Measurements from ENCODE around the gene FAM193A. TPM values are rescaled to one million over a fixed set of nuclear protein-coding genes. Genes with fewer than 3 reads are reported as not detected.
"Not testable (repeated sequence)": the region's sequence is repeated elsewhere in the genome, so short reads cannot be mapped to it uniquely, and the experiment has no call there.

The FAM193A gene
- polyA plus RNA-seq, 4 donors, result 10.0 to 19.2 (median 12.8) TPM

GRCh38 chr4:2756691-2757350 is 220.4 kb downstream of the FAM193A start:
- WGBS, 3 donors, result 68 to 72% (median 71%) methylated on average over 25 of the region's 25 CpGs
- Histone ChIP-seq H3K27ac (ENCODE audit: low read depth in 1 of 3, low read length in 2 of 3) (peak overlapping the region; percentile 49 to 87 (median 65)), H3K27me3 (ENCODE audit: control insufficient read depth in 3 of 3, insufficient read depth in 3 of 3, low read length in 3 of 3) (no peaks in the 10 kb centered on the region), H3K9me3 (ENCODE audit: control insufficient read depth in 2 of 2, insufficient read depth in 1 of 2, low read depth in 1 of 2, low read length in 1 of 2) (no peaks in the 10 kb centered on the region), H3K4me3 (ENCODE audit: low read depth in 1 of 3, low read length in 3 of 3) (peak overlapping the region in 2 of 3 donors; percentile 24 to 36), H3K36me3 (ENCODE audit: control insufficient read depth in 3 of 3, insufficient read depth in 2 of 3, low read depth in 1 of 3, low read length in 3 of 3) (peaks cover 0 to 11% (median 3%) of the 10 kb centered on the region in 3 donors), H3K4me1 (ENCODE audit: control insufficient read depth in 3 of 3, insufficient read depth in 2 of 3, low read depth in 1 of 3, low read length in 2 of 3) (peaks cover 0 to 41% (median 11%) of the 10 kb centered on the region in 3 donors)
- no peak for DNase-seq
- no peak for FAIRE-seq

DNA sequence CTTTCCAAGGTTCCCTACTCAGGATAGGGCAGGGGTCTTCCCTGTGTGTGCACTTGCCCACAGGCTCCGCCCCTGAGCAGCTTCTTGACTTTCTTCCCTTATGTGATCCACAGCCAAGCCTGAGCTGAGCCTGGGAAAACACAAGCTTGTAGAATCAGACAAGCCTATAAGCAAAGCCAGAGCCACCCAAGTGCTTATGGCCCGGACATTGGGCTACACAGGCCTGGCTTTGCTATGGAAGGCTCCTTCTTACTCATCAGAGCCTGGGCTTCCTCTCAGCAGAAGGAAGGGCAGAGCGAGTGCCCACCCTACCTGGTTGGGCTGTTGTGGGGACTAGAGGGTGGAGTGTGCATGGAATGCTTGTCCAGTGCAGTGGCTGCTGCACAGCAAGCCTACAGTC is 221.0 kb downstream of the FAM193A start:
- no peaks in the 10 kb centered on the region for H3K9me3 ChIP-seq (ENCODE audit: control insufficient read depth in 2 of 2, insufficient read depth in 1 of 2, low read depth in 1 of 2, low read length in 1 of 2)
- no peak for FAIRE-seq
- no peak for DNase-seq
- H3K36me3 ChIP-seq (ENCODE audit: control insufficient read depth in 3 of 3, insufficient read depth in 2 of 3, low read depth in 1 of 3, low read length in 3 of 3), result peaks cover 0 to 6% (median 3%) of the 10 kb centered on the region in 3 donors
- H3K27ac ChIP-seq (ENCODE audit: low read depth in 1 of 3, low read length in 2 of 3), result no peak overlapping the region
- 90 to 95% (median 91%) methylated on average over 3 of the region's 3 CpGs for WGBS, 3 donors
- no peak overlapping the region for H3K4me3 ChIP-seq (ENCODE audit: low read depth in 1 of 3, low read length in 3 of 3)
- no peaks in the 10 kb centered on the region for H3K27me3 ChIP-seq (ENCODE audit: control insufficient read depth in 3 of 3, insufficient read depth in 3 of 3, low read length in 3 of 3)
- peaks cover 0 to 47% (median 9%) of the 10 kb centered on the region in 3 donors for H3K4me1 ChIP-seq (ENCODE audit: control insufficient read depth in 3 of 3, insufficient read depth in 2 of 3, low read depth in 1 of 3, low read length in 2 of 3)

DNA sequence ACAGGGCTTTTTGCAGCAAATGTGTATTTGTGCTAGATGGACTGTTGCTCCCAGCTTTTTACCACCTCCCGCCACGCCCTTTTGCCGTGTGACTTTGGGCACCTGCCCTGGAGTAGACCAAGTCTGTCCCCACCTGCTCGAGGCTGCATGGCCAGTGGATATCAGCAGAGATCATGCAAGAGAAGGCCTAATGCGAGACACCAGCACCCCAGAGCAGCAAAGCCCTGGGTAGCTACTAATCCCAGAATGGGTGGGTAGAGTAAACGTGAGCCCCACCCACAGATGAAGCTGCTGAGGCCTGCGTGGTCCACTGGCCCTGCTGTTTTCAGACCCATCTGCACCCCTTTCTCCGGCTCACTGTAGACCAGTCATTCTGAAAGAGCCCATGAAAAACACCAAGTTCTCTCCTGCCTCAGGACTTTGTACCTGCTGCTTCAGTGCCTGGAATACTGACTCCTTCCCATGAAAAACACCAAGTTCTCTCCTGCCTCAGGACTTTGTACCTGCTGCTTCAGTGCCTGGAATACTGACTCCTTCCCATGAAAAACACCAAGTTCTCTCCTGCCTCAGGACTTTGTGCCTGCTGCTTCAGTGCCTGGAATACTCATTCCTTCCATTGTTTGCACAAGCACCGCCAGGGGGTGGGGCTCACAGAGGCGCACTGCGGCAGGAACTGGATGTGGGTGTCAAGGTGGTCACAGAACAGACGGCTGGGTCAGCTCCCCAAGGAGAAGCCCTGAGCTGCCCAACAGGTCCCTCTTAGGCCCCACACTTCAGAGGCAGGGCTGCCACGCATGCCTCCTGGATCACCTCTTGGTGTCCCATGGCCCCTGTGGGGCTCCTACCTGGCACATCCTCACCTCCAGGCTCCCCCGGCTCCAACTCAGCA is 224.8 kb downstream of the FAM193A start:
- H3K9me3 ChIP-seq (ENCODE audit: control insufficient read depth in 2 of 2, insufficient read depth in 1 of 2, low read depth in 1 of 2, low read length in 1 of 2), result no peaks in the 10 kb centered on the region
- no peaks in the 10 kb centered on the region for H3K27me3 ChIP-seq (ENCODE audit: control insufficient read depth in 3 of 3, insufficient read depth in 3 of 3, low read length in 3 of 3)
- FAIRE-seq (peak; percentile 41), DNase-seq (peak; percentile 91 to 96)
- H3K36me3 ChIP-seq (ENCODE audit: control insufficient read depth in 3 of 3, insufficient read depth in 2 of 3, low read depth in 1 of 3, low read length in 3 of 3), result no peaks in the 10 kb centered on the region
- H3K4me1 ChIP-seq (ENCODE audit: control insufficient read depth in 3 of 3, insufficient read depth in 2 of 3, low read depth in 1 of 3, low read length in 2 of 3), result peaks cover 0 to 46% (median 8%) of the 10 kb centered on the region in 3 donors
- H3K27ac ChIP-seq (ENCODE audit: low read depth in 1 of 3, low read length in 2 of 3), result peak overlapping the region; percentile 97 to 99 (median 98)
- 6 to 52% (median 25%) methylated on average over 14 of the region's 14 CpGs for WGBS, 3 donors
- peak overlapping the region in 1 of 3 donors; percentile 25 for H3K4me3 ChIP-seq (ENCODE audit: low read depth in 1 of 3, low read length in 3 of 3)

DNA sequence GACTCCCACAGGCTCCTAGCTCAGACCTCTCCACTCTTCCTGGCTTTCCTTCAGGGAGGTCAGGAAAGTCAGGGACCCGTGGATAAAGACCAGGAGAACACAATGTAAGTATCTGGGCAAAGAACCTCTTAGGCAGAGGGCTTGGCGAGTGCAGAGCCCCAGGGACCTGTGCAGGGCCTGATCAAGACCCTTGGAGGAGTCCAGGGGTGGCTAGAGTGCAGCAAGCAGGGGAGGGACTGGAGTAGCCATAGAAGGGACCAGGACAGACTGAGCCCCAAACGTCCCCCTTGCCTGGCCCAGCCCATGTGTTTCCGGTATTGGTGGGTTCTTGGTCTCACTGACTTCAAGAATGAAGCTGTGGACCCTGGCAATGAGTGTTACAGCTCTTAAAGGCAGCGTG is 225.6 kb downstream of the FAM193A start:
- H3K4me1 ChIP-seq (ENCODE audit: control insufficient read depth in 3 of 3, insufficient read depth in 2 of 3, low read depth in 1 of 3, low read length in 2 of 3), result peaks cover 0 to 41% (median 5%) of the 10 kb centered on the region in 3 donors
- no peaks in the 10 kb centered on the region for H3K9me3 ChIP-seq (ENCODE audit: control insufficient read depth in 2 of 2, insufficient read depth in 1 of 2, low read depth in 1 of 2, low read length in 1 of 2)
- H3K4me3 ChIP-seq (ENCODE audit: low read depth in 1 of 3, low read length in 3 of 3), result peak overlapping the region in 1 of 3 donors; percentile 25
- no peak for DNase-seq
- FAIRE-seq, result no peak
- H3K27ac ChIP-seq (ENCODE audit: low read depth in 1 of 3, low read length in 2 of 3), result peak overlapping the region; percentile 97 to 99 (median 98)
- no peaks in the 10 kb centered on the region for H3K27me3 ChIP-seq (ENCODE audit: control insufficient read depth in 3 of 3, insufficient read depth in 3 of 3, low read length in 3 of 3)
- 43 to 60% (median 56%) methylated on average over 5 of the region's 5 CpGs for WGBS, 3 donors
- no peaks in the 10 kb centered on the region for H3K36me3 ChIP-seq (ENCODE audit: control insufficient read depth in 3 of 3, insufficient read depth in 2 of 3, low read depth in 1 of 3, low read length in 3 of 3)

DNA sequence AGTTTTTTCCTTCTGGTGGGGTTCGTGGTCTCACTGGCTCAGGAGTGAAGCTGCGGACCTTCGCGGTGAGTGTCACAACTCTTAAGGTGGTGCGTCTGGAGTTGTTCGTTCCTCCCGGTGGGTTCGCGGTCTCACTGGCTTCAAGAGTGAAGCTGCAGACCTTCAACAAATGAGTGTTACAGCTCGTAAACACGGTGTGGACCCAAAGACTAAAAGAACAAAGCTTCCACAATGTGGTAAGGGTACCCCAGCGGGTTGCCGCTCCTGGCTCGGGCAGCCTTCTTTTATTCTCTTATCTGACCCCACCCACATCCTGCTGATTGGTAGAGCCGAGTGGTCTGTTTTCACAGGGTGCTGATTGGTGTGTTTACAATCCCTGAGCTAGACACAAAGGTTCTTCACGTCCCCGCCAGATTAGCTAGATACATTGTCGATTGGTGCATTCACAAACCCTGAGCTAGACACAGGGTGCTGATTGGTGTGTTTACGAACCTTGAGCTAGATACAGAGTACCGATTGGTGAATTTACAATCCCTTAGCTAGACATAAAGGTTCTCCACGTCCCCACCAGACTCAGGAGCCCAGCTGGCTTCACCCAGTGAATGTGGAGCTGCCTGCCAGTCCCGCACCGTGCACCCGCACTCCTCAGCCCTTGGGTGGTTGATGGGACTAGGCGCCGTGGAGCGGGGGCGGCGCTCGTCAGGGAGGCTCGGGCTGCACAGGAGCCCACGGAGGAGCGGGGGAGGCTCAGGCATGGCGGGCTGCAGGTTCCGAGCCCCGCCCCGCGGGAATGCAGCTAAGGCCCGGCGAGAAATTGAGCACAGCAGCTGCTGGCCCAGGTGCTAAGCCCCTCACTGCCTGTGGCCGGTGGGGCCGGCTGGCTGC is 226.3 kb downstream of the FAM193A start:
- not testable (repeated sequence) for H3K27me3 ChIP-seq (ENCODE audit: control insufficient read depth in 3 of 3, insufficient read depth in 3 of 3, low read length in 3 of 3); H3K9me3 ChIP-seq (ENCODE audit: control insufficient read depth in 2 of 2, insufficient read depth in 1 of 2, low read depth in 1 of 2, low read length in 1 of 2); DNase-seq; H3K4me3 ChIP-seq (ENCODE audit: low read depth in 1 of 3, low read length in 3 of 3); H3K36me3 ChIP-seq (ENCODE audit: control insufficient read depth in 3 of 3, insufficient read depth in 2 of 3, low read depth in 1 of 3, low read length in 3 of 3); FAIRE-seq
- peak overlapping the region; percentile 97 to 99 (median 98) for H3K27ac ChIP-seq (ENCODE audit: low read depth in 1 of 3, low read length in 2 of 3)
- 91 to 94% (median 92%) methylated on average over 35 to 42 of the region's 42 CpGs for WGBS, 3 donors
- peaks cover 0 to 38% (median 5%) of the 10 kb centered on the region in 3 donors for H3K4me1 ChIP-seq (ENCODE audit: control insufficient read depth in 3 of 3, insufficient read depth in 2 of 3, low read depth in 1 of 3, low read length in 2 of 3)

DNA sequence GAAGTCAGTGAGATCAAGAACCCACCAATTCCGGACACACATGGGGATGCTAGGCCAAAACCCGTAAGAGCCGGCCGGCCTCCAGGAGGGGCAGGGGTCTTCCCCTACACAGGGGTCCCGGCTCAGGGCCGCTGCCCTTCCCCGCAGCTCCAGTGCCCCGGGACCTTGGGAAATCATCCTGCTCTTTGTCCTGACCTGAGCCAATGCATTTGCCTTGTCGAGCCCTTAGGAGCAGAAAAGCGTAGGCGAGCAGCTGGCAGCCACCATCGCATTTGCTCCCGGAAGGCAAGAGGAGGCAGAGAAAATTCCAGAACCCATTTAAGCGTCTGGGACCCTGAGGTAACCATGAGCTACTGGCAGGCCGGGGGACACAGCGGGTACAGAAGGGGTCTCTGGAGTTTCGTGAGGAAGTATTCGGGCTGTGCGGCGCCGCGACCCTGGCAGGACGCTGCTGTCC is 227.1 kb downstream of the FAM193A start:
- peak overlapping the region; percentile 11 to 33 (median 16) for H3K4me3 ChIP-seq (ENCODE audit: low read depth in 1 of 3, low read length in 3 of 3)
- no peaks in the 10 kb centered on the region for H3K36me3 ChIP-seq (ENCODE audit: control insufficient read depth in 3 of 3, insufficient read depth in 2 of 3, low read depth in 1 of 3, low read length in 3 of 3)
- FAIRE-seq (no peak), DNase-seq (no peak)
- WGBS, 3 donors, result 58 to 83% (median 72%) methylated on average over 17 to 23 of the region's 23 CpGs
- peaks cover 0 to 38% (median 5%) of the 10 kb centered on the region in 3 donors for H3K4me1 ChIP-seq (ENCODE audit: control insufficient read depth in 3 of 3, insufficient read depth in 2 of 3, low read depth in 1 of 3, low read length in 2 of 3)
- H3K27me3 ChIP-seq (ENCODE audit: control insufficient read depth in 3 of 3, insufficient read depth in 3 of 3, low read length in 3 of 3), result no peaks in the 10 kb centered on the region
- H3K9me3 ChIP-seq (ENCODE audit: control insufficient read depth in 2 of 2, insufficient read depth in 1 of 2, low read depth in 1 of 2, low read length in 1 of 2), result no peaks in the 10 kb centered on the region
- H3K27ac ChIP-seq (ENCODE audit: low read depth in 1 of 3, low read length in 2 of 3), result peak overlapping the region in 2 of 3 donors; percentile 2 to 39

- Histone ChIP-seq H3K4me3 (ENCODE audit: low read depth in 1 of 3, low read length in 3 of 3) (no peak overlapping the region), H3K36me3 (ENCODE audit: control insufficient read depth in 3 of 3, insufficient read depth in 2 of 3, low read depth in 1 of 3, low read length in 3 of 3) (no peaks in the 10 kb centered on the region), H3K27ac (ENCODE audit: low read depth in 1 of 3, low read length in 2 of 3) (no peak overlapping the region), H3K4me1 (ENCODE audit: control insufficient read depth in 3 of 3, insufficient read depth in 2 of 3, low read depth in 1 of 3, low read length in 2 of 3) (peaks cover 0 to 21% (median 0%) of the 10 kb centered on the region in 3 donors), H3K27me3 (ENCODE audit: control insufficient read depth in 3 of 3, insufficient read depth in 3 of 3, low read length in 3 of 3) (no peaks in the 10 kb centered on the region), H3K9me3 (ENCODE audit: control insufficient read depth in 2 of 2, insufficient read depth in 1 of 2, low read depth in 1 of 2, low read length in 1 of 2) (no peaks in the 10 kb centered on the region)
- WGBS, 3 donors, result 93 to 95% (median 94%) methylated on average over 12 of the region's 12 CpGs
- FAIRE-seq, result no peak
- DNase-seq, result no peak
Observed at GRCh38 chr4:2765832-2766526, 229.5 kb downstream of the FAM193A start.
